COLO668 (cell line): ENCODE measurements around the gene RHO.
"Not testable (repeated sequence)": the region's sequence is repeated elsewhere in the genome, so short reads cannot be mapped to it uniquely, and the experiment has no call there.

ENCODE experiments used
- DNase-seq: peaks from one replicate; lab custom pipeline; 2025; ENCODE audit not compliant: unreplicated experiment; lab: John Stamatoyannopoulos, UW

The RHO gene

GRCh38 chr3:129540776-129541516, 12.5 kb downstream of the RHO start:
- no peak for DNase-seq

- no peak for DNase-seq
Measured at GRCh38 chr3:129542747-129543146, 14.3 kb downstream of the RHO start.

- no peak for DNase-seq
Measured at GRCh38 chr3:129543156-129543790, 14.8 kb downstream of the RHO start, which contains the start of gene H1-8. Gene H1-8, plus strand, starts transcription at chr3:129543175. Its CDS starts 44 bp downstream, at chr3:129543219.

- DNase-seq: no peak
Measured at GRCh38 chr3:129543999-129544398, 15.6 kb downstream of the RHO start.

- not testable (repeated sequence) for DNase-seq
Measured at GRCh38 chr3:129545951-129546350, 17.5 kb downstream of the RHO start.

GRCh38 chr3:129547241-129547640, 18.8 kb downstream of the RHO start:
- no peak for DNase-seq

GRCh38 chr3:129548104-129548965, 19.9 kb downstream of the RHO start:
- DNase-seq: no peak

- no peak for DNase-seq
Measured at GRCh38 chr3:129549006-129549800, 20.8 kb downstream of the RHO start.

GRCh38 chr3:129549805-129550204, 21.4 kb downstream of the RHO start:
- DNase-seq: no peak

- no peak for DNase-seq
Measured at GRCh38 chr3:129552287-129553050, 24.0 kb downstream of the RHO start.

- no peak for DNase-seq
Measured at GRCh38 chr3:129553171-129553570, 24.7 kb downstream of the RHO start.

GRCh38 chr3:129553719-129554118, 25.3 kb downstream of the RHO start:
- DNase-seq: no peak

- DNase-seq: no peak
Measured at GRCh38 chr3:129554356-129555152, 26.1 kb downstream of the RHO start.

- no peak for DNase-seq
Measured at GRCh38 chr3:129555153-129555550, 26.7 kb downstream of the RHO start.

GRCh38 chr3:129555616-129556357, 27.3 kb downstream of the RHO start:
- no peak for DNase-seq

GRCh38 chr3:129556358-129556695, 27.9 kb downstream of the RHO start:
- no peak for DNase-seq

GRCh38 chr3:129556890-129557547, 28.6 kb downstream of the RHO start:
- no peak for DNase-seq

- DNase-seq: no peak
Measured at GRCh38 chr3:129557548-129557894, 29.1 kb downstream of the RHO start.
